GM21381 (cell line): Measurements from ENCODE around the gene CCDC85A.

ENCODE experiments used
- ATAC-seq: cut with Tn5 transposase; IDR thresholded peaks from one replicate; pipeline ENCODE4 v1.9.1; 2021; ENCODE audit warnings: mild to moderate bottlenecking, moderate library complexity; ENCODE audit not compliant: unreplicated experiment

CCDC85A gene

DNA sequence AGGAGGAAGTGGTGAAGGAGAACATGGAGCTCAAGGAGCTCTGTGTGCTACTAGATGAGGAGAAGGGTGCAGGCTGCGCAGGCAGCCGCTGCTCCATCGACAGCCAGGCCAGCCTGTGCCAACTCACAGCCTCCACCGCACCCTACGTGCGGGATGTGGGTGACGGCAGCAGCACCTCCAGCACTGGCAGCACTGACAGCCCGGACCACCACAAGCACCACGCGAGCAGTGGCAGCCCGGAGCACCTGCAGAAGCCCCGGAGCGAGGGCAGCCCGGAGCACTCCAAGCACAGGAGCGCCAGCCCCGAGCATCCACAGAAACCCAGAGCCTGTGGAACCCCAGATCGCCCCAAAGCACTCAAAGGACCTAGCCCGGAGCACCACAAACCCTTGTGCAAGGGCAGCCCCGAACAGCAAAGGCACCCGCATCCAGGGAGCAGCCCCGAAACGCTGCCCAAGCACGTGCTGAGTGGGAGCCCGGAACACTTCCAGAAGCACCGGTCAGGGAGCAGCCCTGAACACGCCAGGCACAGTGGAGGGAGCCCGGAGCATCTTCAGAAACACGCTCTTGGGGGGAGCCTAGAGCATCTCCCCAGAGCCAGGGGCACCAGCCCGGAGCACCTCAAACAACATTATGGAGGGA is 9.0 kb downstream of the CCDC85A start:
- no peak for ATAC-seq

- no peak for ATAC-seq
Measured at GRCh38 chr2:56195563-56195962, 11.8 kb downstream of the CCDC85A start.

GRCh38 chr2:56197816-56198215 is 14.0 kb downstream of the CCDC85A start:
- no peak for ATAC-seq

DNA sequence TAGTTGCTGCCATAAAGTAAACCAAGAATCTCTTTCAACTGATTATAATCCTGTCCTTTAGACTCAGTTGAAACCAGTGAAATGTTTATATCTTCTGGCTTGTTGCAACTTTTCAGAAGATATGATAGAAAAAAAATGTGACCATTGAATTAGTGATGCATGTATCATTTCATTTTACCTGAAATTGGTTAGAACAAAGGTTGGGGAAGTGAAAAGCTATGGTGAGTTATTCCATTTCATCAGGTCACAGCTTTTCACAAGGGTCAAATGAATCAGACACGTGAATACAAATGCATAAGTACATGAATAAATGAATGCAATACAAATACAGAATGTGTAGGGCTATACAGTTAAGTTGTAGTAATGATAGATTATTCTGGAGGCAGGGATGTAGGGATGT is 15.1 kb downstream of the CCDC85A start:
- no peak for ATAC-seq

GRCh38 chr2:56199492-56199891 is 15.7 kb downstream of the CCDC85A start:
- ATAC-seq: no peak

DNA sequence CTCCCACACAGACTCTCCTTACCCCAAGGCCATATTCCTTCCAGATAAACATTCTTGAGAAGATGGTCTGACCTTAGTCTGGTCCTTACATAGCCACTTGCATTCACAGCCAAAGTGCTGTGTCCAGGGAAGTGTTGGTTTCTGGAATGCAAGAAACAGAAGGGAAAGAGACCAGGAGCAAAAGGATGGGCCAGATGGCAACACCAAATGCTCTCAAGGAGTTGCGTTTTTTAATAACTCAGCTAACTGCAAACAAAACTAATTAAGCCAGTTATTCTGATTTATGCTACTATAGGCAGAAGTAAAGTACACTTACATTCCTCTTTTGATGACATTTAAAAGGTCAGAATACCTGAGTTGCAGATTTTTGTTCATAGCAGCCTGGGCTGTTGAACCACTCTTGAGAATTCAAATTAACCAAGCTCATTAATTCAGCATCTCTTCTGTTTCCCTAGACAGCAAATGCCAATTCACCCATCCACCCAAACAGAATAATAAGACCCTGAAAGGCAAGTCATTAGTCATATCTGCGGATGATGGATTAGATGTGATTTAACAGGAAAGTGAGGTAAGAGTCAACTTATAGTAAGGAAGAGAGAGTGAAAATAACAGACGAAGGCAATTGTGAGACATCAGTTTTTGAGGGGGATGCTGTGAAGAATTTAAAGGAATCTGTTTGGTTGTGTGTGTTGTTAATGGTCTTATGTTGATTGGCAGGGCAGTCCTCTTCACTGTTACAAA is 18.8 kb downstream of the CCDC85A start:
- ATAC-seq: no peak

GRCh38 chr2:56204556-56204955 is 20.8 kb downstream of the CCDC85A start:
- no peak for ATAC-seq

GRCh38 chr2:56206250-56206649 is 22.5 kb downstream of the CCDC85A start:
- ATAC-seq: no peak

GRCh38 chr2:56207760-56208159 is 24.0 kb downstream of the CCDC85A start:
- ATAC-seq: no peak

GRCh38 chr2:56208380-56208779 is 24.6 kb downstream of the CCDC85A start:
- ATAC-seq: no peak

- ATAC-seq: no peak
Measured at GRCh38 chr2:56209701-56210100, 25.9 kb downstream of the CCDC85A start.

DNA sequence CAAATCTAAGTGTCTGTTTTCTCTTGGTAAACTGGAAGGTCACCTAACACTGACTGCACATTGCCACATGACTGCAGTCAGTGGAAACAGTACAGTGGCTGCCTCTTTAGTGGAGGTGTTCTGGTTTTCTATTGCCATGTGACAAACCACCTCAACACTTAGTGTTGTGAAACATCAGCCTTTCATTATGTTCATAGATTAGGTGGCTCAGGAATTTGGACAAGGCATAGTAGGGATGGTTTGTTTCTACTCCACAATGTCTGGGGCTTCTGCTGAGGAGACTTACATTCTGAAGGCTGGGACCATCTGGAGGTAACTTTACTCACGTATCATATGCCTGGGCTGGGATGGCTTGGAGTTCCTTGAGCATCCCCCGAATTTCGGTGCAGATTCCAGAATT is 26.5 kb downstream of the CCDC85A start:
- no peak for ATAC-seq

DNA sequence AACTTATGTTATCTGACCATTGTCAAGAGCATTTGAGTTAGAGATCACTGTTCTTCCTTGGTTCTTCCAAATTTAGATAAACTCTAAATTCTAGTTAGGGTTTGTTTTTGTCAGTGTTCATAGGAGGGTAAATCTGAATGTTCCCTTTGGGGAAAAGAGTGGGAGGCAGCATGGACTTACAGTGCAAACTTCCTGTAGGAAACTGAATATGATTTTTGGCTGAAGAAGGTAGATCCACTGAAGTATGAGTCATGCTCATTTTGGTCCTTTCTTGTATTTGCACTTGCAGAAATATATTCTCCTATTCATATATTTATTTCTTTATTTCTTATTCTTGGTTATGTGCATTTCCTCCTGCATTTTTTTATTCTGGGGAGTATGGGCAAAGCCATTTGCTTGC is 27.3 kb downstream of the CCDC85A start:
- no peak for ATAC-seq

DNA sequence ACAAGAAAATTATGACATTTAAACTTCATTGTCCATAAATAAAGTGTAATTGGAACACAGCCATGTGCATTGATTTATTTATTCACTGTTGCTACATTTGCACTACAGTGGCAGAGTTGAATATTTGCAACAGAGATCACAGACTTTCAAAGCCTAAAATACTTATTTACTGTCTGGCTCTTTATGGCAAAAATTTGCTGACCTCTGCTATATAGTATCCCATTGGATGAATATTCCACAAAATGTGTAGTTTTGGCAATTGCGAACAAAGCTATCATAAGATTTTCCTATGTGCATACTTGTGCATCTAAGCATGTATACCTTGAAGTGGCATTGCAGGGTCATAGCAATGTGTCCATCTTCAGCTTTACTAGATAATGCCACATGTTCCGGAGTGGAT is 32.1 kb downstream of the CCDC85A start:
- no peak for ATAC-seq

DNA sequence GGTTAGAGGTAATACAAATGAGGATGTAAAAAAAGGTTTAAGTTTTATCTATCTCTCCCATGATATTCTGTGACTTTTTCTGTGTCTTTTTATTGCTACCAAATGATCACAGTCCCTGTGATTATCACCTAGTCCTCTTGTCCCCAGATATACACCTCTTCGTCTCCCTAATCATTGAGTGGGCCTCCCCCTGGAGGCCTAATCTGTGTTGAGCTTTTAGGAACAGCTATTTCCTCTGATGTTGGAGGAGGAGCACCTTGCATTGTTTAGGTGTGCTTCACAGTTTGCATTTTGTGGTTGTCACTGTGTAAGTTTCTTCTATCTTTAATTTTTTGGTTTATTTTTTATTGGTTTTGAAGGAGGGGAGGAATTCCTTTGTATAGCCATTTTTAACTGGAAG is 33.3 kb downstream of the CCDC85A start:
- ATAC-seq: no peak

DNA sequence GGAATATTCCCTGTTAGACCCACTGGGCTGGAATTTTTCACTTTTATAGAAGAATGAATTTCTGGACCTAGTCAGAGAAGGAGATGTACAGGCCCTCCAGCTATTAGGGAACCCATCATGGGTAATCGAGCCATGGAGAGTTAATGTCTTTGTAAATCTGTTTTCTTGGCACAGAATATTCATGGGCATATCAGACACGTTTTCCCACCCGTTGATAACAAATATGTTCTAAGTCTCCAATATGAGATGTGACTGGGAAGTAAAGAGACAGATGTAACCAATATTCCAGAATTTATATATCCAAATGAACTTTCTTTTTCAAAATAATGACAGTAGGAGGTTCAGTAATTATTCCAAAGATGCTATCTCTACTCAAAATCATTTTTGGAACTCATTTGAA is 38.7 kb downstream of the CCDC85A start:
- no peak for ATAC-seq

DNA sequence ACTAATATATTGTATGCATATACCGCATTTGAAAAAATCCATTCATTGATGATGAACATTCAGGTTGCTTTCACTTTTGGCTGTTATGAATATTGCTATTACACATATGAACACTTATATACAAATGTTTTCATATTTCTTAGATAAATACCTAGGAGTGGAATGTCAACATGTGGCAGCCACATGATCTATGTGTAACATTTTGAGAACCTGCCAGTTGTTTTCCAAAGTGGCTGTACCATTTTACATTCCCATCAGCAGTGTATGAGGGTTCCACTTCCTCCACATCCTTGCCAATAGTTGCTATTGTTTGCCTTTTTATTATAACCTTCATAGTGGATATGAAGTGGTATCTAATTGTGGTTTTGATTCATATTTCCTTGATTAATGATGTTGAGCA is 40.5 kb downstream of the CCDC85A start:
- no peak for ATAC-seq

- no peak for ATAC-seq
Measured at GRCh38 chr2:56227811-56228210, 44.0 kb downstream of the CCDC85A start.

DNA sequence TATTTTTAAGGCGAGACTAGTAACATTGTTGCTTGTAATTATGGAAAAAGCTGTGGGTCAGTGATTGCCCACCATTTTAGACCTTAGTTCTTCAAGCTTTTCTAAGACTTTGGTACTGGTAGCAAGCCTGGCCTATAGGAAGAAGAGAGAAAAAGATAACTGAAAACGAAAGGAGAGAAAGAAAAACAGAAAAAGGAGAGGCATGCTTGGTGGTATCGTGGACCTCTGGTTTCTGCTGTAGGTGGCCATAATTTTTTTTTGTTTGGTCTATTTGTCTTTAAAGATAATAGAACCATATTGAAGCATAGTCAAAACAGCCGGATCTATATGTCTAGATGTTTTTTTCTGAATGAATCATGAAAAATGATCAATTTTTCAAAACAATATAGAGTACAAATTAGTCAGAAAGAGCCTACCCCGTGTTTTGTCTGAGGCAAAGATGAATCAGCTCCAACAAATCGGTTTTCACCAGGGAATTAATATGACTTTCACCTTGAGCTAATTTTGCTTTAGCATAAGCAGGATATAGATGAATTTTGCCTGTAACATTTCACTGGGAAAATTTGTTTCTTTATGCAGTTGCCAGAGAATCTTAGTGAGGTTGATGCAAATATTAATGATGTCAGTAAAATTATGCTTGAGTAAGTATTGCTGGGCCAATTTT is 45.7 kb downstream of the CCDC85A start:
- no peak for ATAC-seq

DNA sequence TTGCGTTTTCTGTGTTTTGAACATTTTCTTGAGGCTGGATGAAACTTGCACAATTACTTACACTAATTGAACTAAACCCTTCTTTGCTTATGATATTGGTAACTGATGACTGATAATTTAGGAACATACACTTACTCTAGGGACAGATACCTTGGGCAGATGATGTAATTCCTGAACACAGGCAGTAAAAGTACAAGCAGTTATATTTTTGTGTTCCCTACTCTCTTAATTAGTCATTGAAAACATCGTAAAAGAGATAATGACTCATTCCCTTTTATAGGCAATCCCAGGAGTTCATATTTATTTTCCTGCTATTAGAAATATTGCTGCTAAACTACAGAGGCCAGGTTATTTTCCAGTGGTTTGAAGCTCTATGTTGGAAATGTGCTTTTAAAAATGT is 46.4 kb downstream of the CCDC85A start:
- no peak for ATAC-seq

DNA sequence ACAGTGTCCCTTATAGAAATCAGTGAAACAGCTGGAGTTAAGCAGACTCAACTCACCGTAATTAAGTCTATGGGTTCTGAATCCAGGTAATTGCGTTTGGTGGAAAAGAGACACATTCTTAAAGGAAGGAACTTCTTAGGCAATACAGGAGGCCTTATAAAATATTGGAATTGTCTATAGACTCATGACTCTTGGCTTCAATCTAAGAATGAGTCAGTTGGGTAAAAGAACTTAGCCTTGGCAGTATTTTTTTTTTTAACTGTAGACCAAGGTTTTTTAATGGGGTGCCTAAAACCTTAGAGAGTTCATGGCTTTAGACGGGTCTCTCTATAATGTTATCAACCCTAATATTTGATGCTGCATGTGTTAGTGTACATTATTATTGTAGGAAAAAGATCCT is 47.6 kb downstream of the CCDC85A start:
- no peak for ATAC-seq

DNA sequence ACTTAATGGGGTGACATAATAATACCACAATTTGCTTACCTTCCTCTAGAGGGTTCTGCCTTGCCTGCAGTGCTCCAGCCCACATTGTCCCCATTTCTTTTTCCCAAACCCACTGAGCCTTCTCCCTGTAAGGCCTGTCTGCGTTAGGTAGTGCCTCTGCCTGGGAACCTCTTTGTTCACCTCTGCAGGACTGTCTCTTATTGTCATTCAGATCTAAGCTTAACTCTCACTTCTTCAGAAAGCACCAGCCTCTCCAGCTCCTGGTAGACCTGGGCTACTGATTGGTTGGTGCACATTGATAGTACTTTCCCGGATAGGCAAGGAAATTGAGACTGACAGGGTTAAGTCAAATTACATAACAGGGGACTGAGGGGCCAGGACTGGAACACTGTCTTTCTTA is 49.1 kb downstream of the CCDC85A start:
- no peak for ATAC-seq
